Measurements from ENCODE around the gene RET.

The RET gene

DNA sequence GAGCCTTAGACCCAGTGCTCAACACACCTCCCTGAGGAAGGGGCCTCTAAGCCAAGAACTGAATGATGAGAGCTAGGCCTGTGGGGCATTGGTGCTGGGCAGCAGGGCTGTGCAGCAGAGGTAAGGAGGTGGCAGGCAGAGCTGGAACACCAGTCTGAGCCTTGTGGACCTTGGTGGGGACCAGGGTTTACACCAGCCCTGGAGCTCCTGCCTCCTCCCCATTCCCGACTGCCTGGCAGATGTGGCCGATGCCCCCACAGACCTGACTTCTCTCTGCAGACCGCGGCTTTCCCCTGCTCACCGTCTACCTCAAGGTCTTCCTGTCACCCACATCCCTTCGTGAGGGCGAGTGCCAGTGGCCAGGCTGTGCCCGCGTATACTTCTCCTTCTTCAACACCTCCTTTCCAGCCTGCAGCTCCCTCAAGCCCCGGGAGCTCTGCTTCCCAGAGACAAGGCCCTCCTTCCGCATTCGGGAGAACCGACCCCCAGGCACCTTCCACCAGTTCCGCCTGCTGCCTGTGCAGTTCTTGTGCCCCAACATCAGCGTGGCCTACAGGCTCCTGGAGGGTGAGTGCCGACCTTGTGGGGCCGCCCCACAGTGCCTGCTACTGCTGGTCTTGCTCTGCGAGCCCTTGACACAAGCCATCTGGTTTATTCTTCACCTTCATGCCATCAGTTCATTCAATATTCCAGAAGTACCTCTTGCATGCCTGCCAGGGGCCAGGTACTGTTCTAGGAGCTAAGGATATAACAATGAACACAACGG, 25.4 kb downstream of the RET start:
- Histone ChIP-seq H3K27me3 (ENCODE audit: insufficient read depth, low read length) (peaks cover 35% of the 10 kb centered on the region), H3K4me3 (ENCODE audit: low read length) (no peak overlapping the region), H3K4me1 (ENCODE audit: insufficient read depth, low read length) (no peaks in the 10 kb centered on the region), H3K9me3 (ENCODE audit: low read length) (no peaks in the 10 kb centered on the region), H3K36me3 (ENCODE audit: insufficient read depth, low read length) (no peaks in the 10 kb centered on the region), H2AFZ (ENCODE audit: low read depth, low read length) (no peak overlapping the region)

DNA sequence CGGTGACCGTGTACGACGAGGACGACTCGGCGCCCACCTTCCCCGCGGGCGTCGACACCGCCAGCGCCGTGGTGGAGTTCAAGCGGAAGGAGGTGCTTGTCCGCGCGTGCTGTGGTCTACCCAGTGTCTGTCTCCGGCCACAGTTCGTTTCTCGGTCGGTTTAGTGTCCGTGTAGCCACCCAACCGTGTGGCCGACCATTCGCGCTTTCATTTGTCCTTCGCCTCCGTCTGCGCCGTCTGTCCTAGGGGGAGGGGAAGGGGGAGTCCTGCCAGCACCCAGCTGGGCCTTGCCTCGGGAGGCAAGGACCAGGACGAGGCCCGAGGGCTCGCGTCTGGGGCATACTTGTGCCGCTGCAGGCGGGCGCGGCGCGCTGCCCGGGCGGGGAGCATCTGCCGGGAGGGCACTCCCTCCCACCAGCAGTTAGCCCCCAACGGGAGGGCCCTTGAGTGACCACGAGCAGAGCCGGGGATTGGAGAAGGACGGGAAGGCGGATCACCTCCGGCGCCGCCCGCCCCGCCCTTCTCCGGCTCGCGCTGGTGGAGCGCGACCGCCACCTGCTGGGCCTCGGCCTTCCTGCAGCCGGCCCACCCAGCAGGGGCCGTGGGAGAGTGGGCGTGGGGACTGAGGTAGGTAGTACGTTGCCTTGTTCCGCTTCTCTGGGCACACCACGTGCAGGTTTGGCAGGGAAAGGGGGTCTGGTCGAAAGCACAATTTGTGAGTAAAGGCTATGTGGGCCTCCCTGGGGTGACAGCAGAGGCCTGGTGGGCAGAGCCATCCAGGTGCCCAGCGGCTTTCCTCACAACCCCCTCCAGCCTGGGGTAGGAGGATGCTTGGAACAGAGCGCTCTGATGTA, 28.5 kb downstream of the RET start:
- Histone ChIP-seq H3K4me1 (ENCODE audit: insufficient read depth, low read length) (no peaks in the 10 kb centered on the region), H3K4me3 (ENCODE audit: low read length) (peak overlapping the region; percentile 36), H3K36me3 (ENCODE audit: insufficient read depth, low read length) (no peaks in the 10 kb centered on the region), H3K27me3 (ENCODE audit: insufficient read depth, low read length) (peaks cover 35% of the 10 kb centered on the region), H2AFZ (ENCODE audit: low read depth, low read length) (peak overlapping the region; percentile 86), H3K9me3 (ENCODE audit: low read length) (no peaks in the 10 kb centered on the region)

- no peaks in the 10 kb centered on the region for H3K36me3 ChIP-seq (ENCODE audit: insufficient read depth, low read length)
- no peaks in the 10 kb centered on the region for H3K9me3 ChIP-seq (ENCODE audit: low read length)
- H2AFZ ChIP-seq (ENCODE audit: low read depth, low read length) = no peak overlapping the region
- H3K4me3 ChIP-seq (ENCODE audit: low read length) = no peak overlapping the region
- no peaks in the 10 kb centered on the region for H3K4me1 ChIP-seq (ENCODE audit: insufficient read depth, low read length)
- peaks cover 35% of the 10 kb centered on the region for H3K27me3 ChIP-seq (ENCODE audit: insufficient read depth, low read length)
Measured at GRCh38 chr10:43105956-43106229, 29.0 kb downstream of the RET start.

GRCh38 chr10:43106256-43107091, 29.6 kb downstream of the RET start:
- Histone ChIP-seq H3K9me3 (ENCODE audit: low read length) (no peaks in the 10 kb centered on the region), H3K4me1 (ENCODE audit: insufficient read depth, low read length) (no peaks in the 10 kb centered on the region), H2AFZ (ENCODE audit: low read depth, low read length) (no peak overlapping the region), H3K36me3 (ENCODE audit: insufficient read depth, low read length) (no peaks in the 10 kb centered on the region), H3K27me3 (ENCODE audit: insufficient read depth, low read length) (peaks cover 32% of the 10 kb centered on the region), H3K4me3 (ENCODE audit: low read length) (no peak overlapping the region)

GRCh38 chr10:43108951-43109350, 32.1 kb downstream of the RET start:
- H3K9me3 ChIP-seq (ENCODE audit: low read length) = no peaks in the 10 kb centered on the region
- no peaks in the 10 kb centered on the region for H3K4me1 ChIP-seq (ENCODE audit: insufficient read depth, low read length)
- H3K36me3 ChIP-seq (ENCODE audit: insufficient read depth, low read length) = no peaks in the 10 kb centered on the region
- peaks cover 12% of the 10 kb centered on the region for H3K27me3 ChIP-seq (ENCODE audit: insufficient read depth, low read length)
- H3K4me3 ChIP-seq (ENCODE audit: low read length) = no peak overlapping the region
- H2AFZ ChIP-seq (ENCODE audit: low read depth, low read length) = no peak overlapping the region

GRCh38 chr10:43109671-43110249, 32.9 kb downstream of the RET start:
- peaks cover 4% of the 10 kb centered on the region for H3K27me3 ChIP-seq (ENCODE audit: insufficient read depth, low read length)
- no peak overlapping the region for H3K4me3 ChIP-seq (ENCODE audit: low read length)
- no peaks in the 10 kb centered on the region for H3K36me3 ChIP-seq (ENCODE audit: insufficient read depth, low read length)
- H3K9me3 ChIP-seq (ENCODE audit: low read length) = no peaks in the 10 kb centered on the region
- H2AFZ ChIP-seq (ENCODE audit: low read depth, low read length) = no peak overlapping the region
- no peaks in the 10 kb centered on the region for H3K4me1 ChIP-seq (ENCODE audit: insufficient read depth, low read length)

- Histone ChIP-seq H2AFZ (ENCODE audit: low read depth, low read length) (no peak overlapping the region), H3K27me3 (ENCODE audit: insufficient read depth, low read length) (no peaks in the 10 kb centered on the region), H3K36me3 (ENCODE audit: insufficient read depth, low read length) (no peaks in the 10 kb centered on the region), H3K4me1 (ENCODE audit: insufficient read depth, low read length) (no peaks in the 10 kb centered on the region), H3K9me3 (ENCODE audit: low read length) (no peaks in the 10 kb centered on the region), H3K4me3 (ENCODE audit: low read length) (no peak overlapping the region)
Measured at GRCh38 chr10:43110338-43111071, 33.6 kb downstream of the RET start.

GRCh38 chr10:43111101-43111500, 34.2 kb downstream of the RET start:
- Histone ChIP-seq H3K36me3 (ENCODE audit: insufficient read depth, low read length) (no peaks in the 10 kb centered on the region), H3K27me3 (ENCODE audit: insufficient read depth, low read length) (no peaks in the 10 kb centered on the region), H3K4me3 (ENCODE audit: low read length) (no peak overlapping the region)

DNA sequence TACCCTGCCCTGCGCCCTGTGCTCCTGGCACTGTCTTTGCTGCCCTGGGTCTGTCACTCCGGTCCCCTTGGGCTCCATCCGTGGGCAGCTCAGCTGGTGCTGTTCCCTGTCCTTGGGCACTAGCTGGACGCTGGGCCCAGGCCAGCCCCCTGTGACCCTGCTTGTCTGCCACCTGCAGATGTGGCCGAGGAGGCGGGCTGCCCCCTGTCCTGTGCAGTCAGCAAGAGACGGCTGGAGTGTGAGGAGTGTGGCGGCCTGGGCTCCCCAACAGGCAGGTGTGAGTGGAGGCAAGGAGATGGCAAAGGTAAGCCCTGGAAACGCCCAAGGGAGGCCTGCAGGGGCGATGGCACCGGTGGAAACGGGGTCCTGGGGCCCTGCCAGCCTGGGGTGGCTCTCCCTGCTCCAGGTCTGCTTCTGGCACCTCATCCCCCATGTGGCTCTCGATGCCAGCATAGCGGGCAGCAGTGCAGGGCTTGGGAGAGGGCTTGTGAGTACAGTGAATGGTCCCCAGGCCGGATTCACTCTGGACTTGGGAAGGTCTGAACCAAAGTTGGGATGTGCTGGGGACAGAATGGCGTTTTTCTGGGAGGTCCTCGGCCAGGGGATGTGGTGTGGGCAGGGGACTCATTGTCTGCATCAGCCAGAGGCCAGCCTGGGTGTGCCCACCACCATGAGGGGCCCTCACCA, 35.2 kb downstream of the RET start:
- H3K9me3 ChIP-seq (ENCODE audit: low read length) = no peaks in the 10 kb centered on the region
- H3K4me3 ChIP-seq (ENCODE audit: low read length) = no peak overlapping the region
- no peaks in the 10 kb centered on the region for H3K36me3 ChIP-seq (ENCODE audit: insufficient read depth, low read length)
- no peaks in the 10 kb centered on the region for H3K4me1 ChIP-seq (ENCODE audit: insufficient read depth, low read length)
- no peak overlapping the region for H2AFZ ChIP-seq (ENCODE audit: low read depth, low read length)
- peaks cover 2% of the 10 kb centered on the region for H3K27me3 ChIP-seq (ENCODE audit: insufficient read depth, low read length)

More at GRCh38 chr10:43111101-43111500, 34.2 kb downstream of the RET start:
- Histone ChIP-seq H3K9me3 (ENCODE audit: low read length) (no peaks in the 10 kb centered on the region), H2AFZ (ENCODE audit: low read depth, low read length) (no peak overlapping the region), H3K4me1 (ENCODE audit: insufficient read depth, low read length) (no peaks in the 10 kb centered on the region)

DNA sequence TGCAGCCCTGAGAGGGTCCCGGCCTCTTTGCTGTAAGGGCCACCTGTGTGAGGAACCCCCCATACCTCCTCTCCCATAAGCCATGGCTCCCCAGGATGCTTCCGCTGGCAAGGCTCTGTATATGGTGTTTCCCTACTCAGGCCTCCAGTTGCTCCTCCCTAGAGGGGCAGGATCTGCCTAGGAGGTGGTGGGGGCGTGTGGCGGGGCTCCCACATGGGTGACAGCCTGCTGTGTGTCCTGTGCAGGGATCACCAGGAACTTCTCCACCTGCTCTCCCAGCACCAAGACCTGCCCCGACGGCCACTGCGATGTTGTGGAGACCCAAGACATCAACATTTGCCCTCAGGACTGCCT, 35.7 kb downstream of the RET start:
- H3K4me3 ChIP-seq (ENCODE audit: low read length) = no peak overlapping the region
- H3K27me3 ChIP-seq (ENCODE audit: insufficient read depth, low read length) = peaks cover 7% of the 10 kb centered on the region
- H3K9me3 ChIP-seq (ENCODE audit: low read length) = no peaks in the 10 kb centered on the region
- H2AFZ ChIP-seq (ENCODE audit: low read depth, low read length) = no peak overlapping the region
- no peaks in the 10 kb centered on the region for H3K4me1 ChIP-seq (ENCODE audit: insufficient read depth, low read length)
- H3K36me3 ChIP-seq (ENCODE audit: insufficient read depth, low read length) = no peaks in the 10 kb centered on the region

DNA sequence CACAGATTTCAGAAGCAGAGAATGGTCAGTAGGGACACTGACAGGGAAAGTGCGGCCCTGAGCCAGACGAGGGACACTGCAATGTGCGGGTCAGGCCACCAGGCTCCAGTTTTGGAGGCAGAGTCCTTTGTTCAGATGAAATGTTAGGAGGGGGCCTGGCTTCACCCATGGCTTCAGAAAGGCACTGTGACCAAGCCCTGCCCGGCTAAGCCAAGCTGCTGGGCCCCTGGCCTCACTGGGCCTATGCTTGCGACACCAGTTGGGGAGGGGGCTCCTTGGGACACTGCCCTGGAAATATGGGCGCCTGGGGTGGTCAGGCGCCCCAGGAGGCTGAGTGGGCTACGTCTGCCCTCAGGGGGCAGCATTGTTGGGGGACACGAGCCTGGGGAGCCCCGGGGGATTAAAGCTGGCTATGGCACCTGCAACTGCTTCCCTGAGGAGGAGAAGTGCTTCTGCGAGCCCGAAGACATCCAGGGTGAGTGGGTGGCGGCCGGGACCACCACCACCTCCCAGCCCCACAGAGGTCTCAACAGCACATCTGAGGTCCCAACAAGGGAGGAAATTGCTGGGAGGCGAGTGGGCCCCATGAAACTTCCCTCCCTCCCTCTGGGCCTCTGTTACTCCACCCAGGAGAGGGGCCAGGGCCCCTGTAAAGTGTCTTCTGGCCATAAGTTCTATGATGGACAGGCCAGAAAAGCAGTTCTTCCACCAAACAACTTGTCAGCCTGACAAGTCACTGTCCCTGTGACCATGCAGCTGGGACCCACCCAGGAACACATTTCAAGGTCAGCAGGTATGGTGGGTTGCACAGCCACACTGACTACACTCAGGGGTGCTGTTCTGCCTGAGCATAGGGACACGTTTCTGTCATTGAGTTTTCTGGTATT, 36.6 kb downstream of the RET start:
- no peaks in the 10 kb centered on the region for H3K36me3 ChIP-seq (ENCODE audit: insufficient read depth, low read length)
- H3K9me3 ChIP-seq (ENCODE audit: low read length) = no peaks in the 10 kb centered on the region
- H3K4me3 ChIP-seq (ENCODE audit: low read length) = no peak overlapping the region
- peaks cover 9% of the 10 kb centered on the region for H3K27me3 ChIP-seq (ENCODE audit: insufficient read depth, low read length)
- H2AFZ ChIP-seq (ENCODE audit: low read depth, low read length) = no peak overlapping the region
- H3K4me1 ChIP-seq (ENCODE audit: insufficient read depth, low read length) = no peaks in the 10 kb centered on the region

Measured in neuron (in vitro differentiated cells).